GM19035 (cell line): ENCODE data around the gene PRSS8.

Source experiments
- ATAC-seq: cut with Tn5 transposase; IDR thresholded peaks from one replicate; pipeline ENCODE4 v1.9.1; 2021; ENCODE audit not compliant: unreplicated experiment

Gene PRSS8

DNA sequence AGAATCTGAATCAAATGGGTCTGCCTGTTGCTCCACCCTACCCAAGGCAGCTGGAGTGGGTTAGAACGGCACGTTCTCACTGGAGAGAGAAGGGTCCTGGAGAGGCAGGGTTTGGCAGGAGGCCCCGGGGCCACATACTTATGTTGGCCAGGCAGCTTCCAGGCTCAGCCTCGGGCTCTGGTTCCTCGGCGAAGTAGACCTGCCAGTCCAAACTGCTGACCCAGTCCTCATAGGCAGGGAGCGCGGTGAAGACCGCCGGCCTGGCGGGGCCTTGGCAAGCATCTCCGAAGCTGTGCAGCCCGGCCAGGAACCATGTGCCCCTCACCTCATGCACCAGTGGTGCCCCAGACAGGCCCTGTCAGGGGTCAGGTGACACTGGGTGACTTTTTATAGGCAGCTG lies 51.5 kb downstream of the PRSS8 start:
- no peak for ATAC-seq

DNA sequence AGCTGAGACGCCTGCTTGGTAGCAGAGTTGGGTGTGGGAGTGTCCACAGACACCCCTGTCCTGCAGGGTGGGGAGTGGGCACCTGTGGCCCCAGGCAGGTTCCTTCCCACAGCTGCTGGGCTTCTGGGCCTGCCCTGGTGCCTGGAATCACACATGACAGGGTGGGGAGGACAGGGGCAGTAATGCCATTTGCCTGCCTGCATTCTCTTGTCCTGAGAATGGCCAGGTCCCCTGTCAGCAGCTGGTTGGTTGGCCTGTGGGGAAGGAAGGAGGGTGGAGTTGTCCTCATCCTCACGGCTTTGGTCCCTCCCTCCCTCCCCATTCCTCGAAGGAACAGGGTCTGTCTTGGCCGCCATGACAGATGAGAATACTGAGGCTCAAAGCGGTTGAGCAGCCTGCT lies 52.0 kb downstream of the PRSS8 start:
- no peak for ATAC-seq

DNA sequence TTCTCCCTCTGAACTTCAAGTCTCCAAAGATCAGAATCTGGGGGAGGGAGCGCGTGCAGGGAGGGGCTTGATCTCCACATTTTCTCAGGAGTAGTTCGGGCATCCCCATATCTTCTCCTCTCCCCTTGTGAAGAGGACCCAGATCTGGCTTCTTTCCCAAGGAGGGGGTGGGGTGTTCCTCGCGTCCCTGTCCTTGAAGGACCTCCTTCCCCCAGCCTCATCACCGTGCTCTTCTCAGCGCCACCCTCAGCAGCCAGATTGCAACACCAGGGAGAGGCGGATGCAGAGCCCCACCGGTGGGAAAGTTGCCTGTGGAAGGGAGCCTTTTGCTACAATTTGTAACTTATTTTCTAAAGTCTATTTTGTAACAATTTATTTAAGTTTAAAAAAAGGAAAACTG lies 52.4 kb downstream of the PRSS8 start:
- ATAC-seq, result no peak

DNA sequence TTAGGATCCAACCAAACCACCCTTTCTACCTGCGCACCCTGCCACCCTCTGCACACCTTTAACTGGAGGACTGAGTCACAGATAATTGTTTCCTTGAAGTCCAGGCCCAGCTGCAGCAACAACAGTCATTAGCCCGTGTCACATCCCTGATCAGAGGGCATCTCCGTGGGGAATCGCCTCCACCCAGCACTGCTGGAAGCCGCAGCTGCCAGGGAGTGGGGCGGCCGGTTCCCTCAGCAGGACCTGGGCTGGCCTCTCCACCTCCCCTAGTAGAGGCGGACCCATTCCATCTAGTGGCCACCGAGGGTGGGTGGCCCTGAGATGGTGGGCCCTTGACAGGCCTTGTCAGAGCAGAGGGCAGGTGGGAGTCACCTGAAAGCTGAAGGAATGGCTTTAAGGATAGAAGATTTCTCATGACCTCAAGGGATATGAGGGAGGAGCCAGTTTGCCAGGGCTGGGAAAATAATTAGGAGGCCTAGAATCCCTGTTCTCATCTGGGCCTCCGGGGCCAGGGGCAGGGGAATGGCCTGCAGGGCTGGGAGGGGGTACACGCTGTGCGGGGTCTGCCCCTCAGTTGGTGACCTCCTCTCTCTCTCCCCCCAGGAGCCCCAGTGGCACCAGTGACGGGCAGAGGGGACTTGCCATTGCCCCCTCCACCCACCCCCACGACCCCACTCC lies 53.0 kb downstream of the PRSS8 start:
- ATAC-seq, result no peak
